Gastrocnemius medialis (tissue), 4 donors: ENCODE results near the gene NXN. TPM values are rescaled to one million over a fixed set of nuclear protein-coding genes. Genes with fewer than 3 reads are reported as not detected.

Experiments
- ATAC-seq, 2 donors: fragments of 150-250 bp; one replicate each; pipeline ENCODE4 v1.9.1; 2016
- DNase-seq, 2 donors: peaks; one replicate each; pipeline ENCODE4 v3.0.0-alpha.2; 2019
- H3K27ac ChIP-seq, 4 donors: fragments of 200-600 bp; sonication (generic); 1 replicate in 1 of 4; 2 replicates in 3 of 4; pipeline ENCODE4 v1.5.1; 2016 to 2018; ENCODE audit warnings: mild to moderate bottlenecking in 2 of 4, moderate library complexity in 1 of 4
- H3K27me3 ChIP-seq, 3 donors: fragments of 200-600 bp; sonication (generic) in 2 of 3; 1 replicate in 1 of 3; 2 replicates in 2 of 3; pipeline versions ENCODE4 v1.5.1 to v1.6.0; 2016 to 2019; ENCODE audit warnings: mild to moderate bottlenecking in 1 of 3, moderate library complexity in 1 of 3
- H3K36me3 ChIP-seq, 2 donors: fragments of 200-600 bp; sonication (generic) in 1 of 2; one replicate each; pipeline ENCODE4 v1.5.1; 2017 to 2018
- H3K4me1 ChIP-seq, 2 donors: fragments of 200-600 bp; sonication (generic) in 1 of 2; one replicate each; pipeline ENCODE4 v1.5.1; 2016 to 2017; ENCODE audit warnings: mild to moderate bottlenecking in 2 of 2
- H3K4me3 ChIP-seq, 4 donors: fragments of 200-600 bp; sonication (generic) in 3 of 4; 1 replicate in 1 of 4; 2 replicates in 3 of 4; pipeline ENCODE4 v1.5.1; 2016 to 2019; ENCODE audit warnings: mild to moderate bottlenecking in 2 of 4
- H3K9me3 ChIP-seq, 3 donors: fragments of 200-600 bp; sonication (generic) in 2 of 3; 1 replicate in 1 of 3; 2 replicates in 2 of 3; pipeline ENCODE4 v1.5.1; 2016 to 2019
- CTCF ChIP-seq, 5 experiments: fragments of 450-650 bp in 3 of 5; fragments of 200-600 bp in 2 of 5; sonication (generic) in 2 of 5; IDR thresholded peaks in 4 of 5; conservative IDR thresholded peaks in 1 of 5; 1 replicate in 4 of 5; 2 replicates in 1 of 5; pipeline ENCODE4 v1.5.1; 2016 to 2019; ENCODE audit warnings: antibody characterized with exemption in 5 of 5, mild to moderate bottlenecking in 3 of 5, moderate library complexity in 3 of 5
- POLR2A ChIP-seq, 2 donors: fragments of 450-650 bp; IDR thresholded peaks; one replicate each; pipeline ENCODE4 v1.6.1; 2017; ENCODE audit warnings: antibody characterized with exemption in 2 of 2, mild to moderate bottlenecking in 2 of 2, moderate library complexity in 2 of 2
- in situ Hi-C, 4 donors: fragments of 200-750 bp; cut with MboI; loops; one replicate each; pipeline versions ENCODE4 v1.15.0 to v1.8.0; 2017; ENCODE audit warnings: low sequenced_read_pairs in 4 of 4
- intact Hi-C: fragments of 100-400 bp; cut with DNase I; formaldehyde crosslinking; loops from one replicate; pipeline ENCODE4 v1.15.1; 2023; ENCODE audit warnings: low total_unique reads
- total RNA-seq, 4 donors: library from RNA; depleted of rRNA; stranded (reverse); fragments of >200 nt; gene quantifications; one replicate each; pipeline versions ENCODE4 v1.1.0 to v1.2.3, GENCODE V29; 2016

The NXN gene
- total RNA-seq, 4 donors from 2014 or later = 55.6 to 86.4 (median 62.7) TPM

GRCh38 chr17:945672-946071, 33.9 kb downstream of the NXN start:
- DNase-seq (no peak), ATAC-seq (no peak)
- H3K4me1 ChIP-seq = peaks cover 10 to 11% of the 10 kb centered on the region in 2 donors
- intact Hi-C loops = no loop called here
- TF ChIP-seq POLR2A (IDR thresholded peaks at IDR 0.05) = no peak
- TF ChIP-seq CTCF (IDR thresholded peaks at IDR 0.05 in 4 of 5, conservative IDR thresholded peaks at IDR 0.05 in 1 of 5) = no peak
- no peaks in the 10 kb centered on the region for H3K9me3 ChIP-seq
- no peaks in the 10 kb centered on the region for H3K36me3 ChIP-seq
- H3K4me3 ChIP-seq = no peak overlapping the region
- in situ Hi-C loops = no loop called here
- no peak overlapping the region for H3K27ac ChIP-seq
- no peaks in the 10 kb centered on the region for H3K27me3 ChIP-seq

- Histone ChIP-seq H3K4me1 (no peaks in the 10 kb centered on the region), H3K27ac (no peak overlapping the region), H3K27me3 (no peaks in the 10 kb centered on the region), H3K4me3 (no peak overlapping the region), H3K9me3 (no peaks in the 10 kb centered on the region), H3K36me3 (no peaks in the 10 kb centered on the region)
- intact Hi-C loops (no loop called here), in situ Hi-C loops (no loop called here)
- ATAC-seq (no peak), DNase-seq (no peak)
- TF ChIP-seq CTCF (IDR thresholded peaks at IDR 0.05 in 4 of 5, conservative IDR thresholded peaks at IDR 0.05 in 1 of 5) (no peak), POLR2A (IDR thresholded peaks at IDR 0.05) (no peak)
Observed at GRCh38 chr17:944266-944826, 35.2 kb downstream of the NXN start.

GRCh38 chr17:935485-935884, 44.1 kb downstream of the NXN start:
- Histone ChIP-seq H3K27me3 (no peaks in the 10 kb centered on the region), H3K27ac (no peak overlapping the region), H3K4me3 (no peak overlapping the region), H3K4me1 (peaks cover 8 to 18% of the 10 kb centered on the region in 2 donors), H3K36me3 (no peaks in the 10 kb centered on the region), H3K9me3 (no peaks in the 10 kb centered on the region)
- no peak for TF ChIP-seq POLR2A (IDR thresholded peaks at IDR 0.05)
- no peak for TF ChIP-seq CTCF (IDR thresholded peaks at IDR 0.05 in 4 of 5, conservative IDR thresholded peaks at IDR 0.05 in 1 of 5)
- in situ Hi-C loops (no loop called here), intact Hi-C loops (no loop called here)
- DNase-seq (no peak), ATAC-seq (no peak)

GRCh38 chr17:933312-934073, 46.1 kb downstream of the NXN start:
- peak in 1 of 2 donors; percentile 47 for DNase-seq

More at GRCh38 chr17:933312-934073, 46.1 kb downstream of the NXN start:
- H3K4me1 ChIP-seq = peaks cover 13 to 18% of the 10 kb centered on the region in 2 donors
- in situ Hi-C loops (no loop called here), intact Hi-C loops (no loop called here)
- no peaks in the 10 kb centered on the region for H3K27me3 ChIP-seq
- no peaks in the 10 kb centered on the region for H3K36me3 ChIP-seq
- no peak overlapping the region for H3K4me3 ChIP-seq
- peak; percentile 53 to 84 for ATAC-seq
- peak overlapping the region; percentile 40 to 63 (median 46) for H3K27ac ChIP-seq
- TF ChIP-seq CTCF (IDR thresholded peaks at IDR 0.05 in 4 of 5, conservative IDR thresholded peaks at IDR 0.05 in 1 of 5) = no peak
- no peak for TF ChIP-seq POLR2A (IDR thresholded peaks at IDR 0.05)
- no peaks in the 10 kb centered on the region for H3K9me3 ChIP-seq
